NCI-H2196 treated with DMSO at 0.1 percent for 48 hours (cell line): ENCODE results near the gene TSR3.

Source experiments
- DNase-seq: peaks from one replicate; lab custom pipeline; 2025; ENCODE audit not compliant: unreplicated experiment; lab: John Stamatoyannopoulos, UW

The TSR3 gene

GRCh38 chr16:1378087-1378803 is 26.6 kb upstream of the TSR3 start:
- no peak for DNase-seq

GRCh38 chr16:1377406-1378010 is 25.8 kb upstream of the TSR3 start:
- DNase-seq: no peak

- no peak for DNase-seq
Measured at GRCh38 chr16:1375741-1376410, 24.2 kb upstream of the TSR3 start.

- DNase-seq: no peak
Measured at GRCh38 chr16:1375298-1375640, 23.6 kb upstream of the TSR3 start.

- no peak for DNase-seq
Measured at GRCh38 chr16:1374418-1375297, 23.0 kb upstream of the TSR3 start.

GRCh38 chr16:1372292-1372950 is 20.7 kb upstream of the TSR3 start:
- no peak for DNase-seq

GRCh38 chr16:1371054-1371978 is 19.6 kb upstream of the TSR3 start:
- DNase-seq: no peak

- peak; percentile 47 for DNase-seq
Measured at GRCh38 chr16:1367486-1368174, 16.0 kb upstream of the TSR3 start.

GRCh38 chr16:1366712-1367299 is 15.1 kb upstream of the TSR3 start:
- peak; percentile 18 for DNase-seq

GRCh38 chr16:1366060-1366711 is 14.5 kb upstream of the TSR3 start:
- DNase-seq: no peak

GRCh38 chr16:1364510-1364909 is 12.8 kb upstream of the TSR3 start:
- DNase-seq: no peak

GRCh38 chr16:1363501-1364041 is 11.9 kb upstream of the TSR3 start:
- no peak for DNase-seq

GRCh38 chr16:1362807-1363206 is 11.1 kb upstream of the TSR3 start:
- no peak for DNase-seq

- no peak for DNase-seq
Measured at GRCh38 chr16:1361685-1362360, 10.1 kb upstream of the TSR3 start.

GRCh38 chr16:1357906-1358566 is 6.4 kb upstream of the TSR3 start:
- no peak for DNase-seq

GRCh38 chr16:1356061-1356900 is 4.6 kb upstream of the TSR3 start:
- no peak for DNase-seq
